Pancreas (tissue), 10 donors: ENCODE measurements around the gene SLC4A5. TPM values are rescaled to one million over a fixed set of nuclear protein-coding genes. Genes with fewer than 3 reads are reported as not detected.
A peak's percentile ranks its signal among the peaks of the same experiment; 100 is the strongest.

Source experiments
- ATAC-seq, 4 donors: fragments of 200-7000 bp; cut with Tn5 transposase; one replicate each; pipeline versions ENCODE4 v1.8.0 to v1.9.1; 2020; ENCODE audit warnings: mild to moderate bottlenecking in 4 of 4, moderate library complexity in 4 of 4
- DNase-seq, 6 donors: peaks; one replicate each; pipeline ENCODE4 v3.0.0-alpha.2; 2020
- FAIRE-seq: peaks from 2 replicates; lab custom pipeline; 2012; peaks lifted over from hg19 to GRCh38; lab: Jason Lieb, UNC
- H3K27ac ChIP-seq, 4 donors: fragments of 200-600 bp; sonication (generic); 1 replicate in 3 of 4; 2 replicates in 1 of 4; pipeline versions ENCODE4 v1.5.0 to v1.8.0; 2020
- H3K27me3 ChIP-seq, 4 donors: fragments of 200-600 bp; one replicate each; pipeline ENCODE4 v1.8.0; 2021
- H3K36me3 ChIP-seq, 3 donors: fragments of 200-600 bp; sonication (generic) in 1 of 3; one replicate each; pipeline versions ENCODE4 v1.5.0 to v1.8.0; 2020 to 2021
- H3K4me1 ChIP-seq, 3 donors: fragments of 200-600 bp; one replicate each; pipeline ENCODE4 v1.8.0; 2021
- H3K4me3 ChIP-seq, 4 donors: fragments of 200-600 bp; sonication (generic) in 2 of 4; one replicate each; pipeline versions ENCODE4 v1.5.0 to v1.8.0; 2020 to 2021
- H3K9me3 ChIP-seq, 4 donors: fragments of 200-600 bp; one replicate each; pipeline ENCODE4 v1.8.0; 2021
- WGBS, 2 donors: extraction: QIAGEN DNeasy Blood & Tissue Kit; methylation state at CpG; one replicate each; pipeline ENCODE4 v1.1.7; 2013; 5-methylcytosine and 5-hydroxymethylcytosine counted together
- intact Hi-C, 3 donors: fragments of 100-400 bp; cut with DNase I; formaldehyde crosslinking; loops; one replicate each; pipeline versions ENCODE4 v1.11.1 to v1.14.2; 2022
- polyA plus RNA-seq, 2 donors: library from polyadenylated mRNA; stranded (reverse); fragments of 200-250 nt; gene quantifications; one replicate each; pipeline ENCODE4 v1.2.3, GENCODE V29; 2013
- total RNA-seq, 6 donors: library from RNA; stranded (reverse); fragmentation: NEBNext Ultra II Directional in 4 of 6; extraction: Animal tissue kit (Norgen Biotek cat#: 25700) in 4 of 6; gene quantifications; one replicate each; pipeline versions ENCODE4 v1.2.1 to v1.2.4, GENCODE V29; 2021 to 2023
- TF ChIP-seq, protein P1 (sequence below), 4 donors: fragments of 200-600 bp; sonication (generic) in 3 of 4; IDR thresholded peaks; one replicate each; pipeline versions ENCODE4 v1.5.0 to v1.8.0; 2021; ENCODE audit warnings: antibody characterized with exemption in 4 of 4
- donor health status: healthy with polysubstance abuse.
- donor health status: DM: no; HTN: no; CAD: no; lungs with moderate emphysema.
- donor health status: DM: no; HTN: no; CAD: no.
- donor health status: control.
- donor health status: control.
- donor health status: Bipolar disorder and iron deficiency.
- donor health status: DM: yes; HTN: yes; CAD: no.
- donor health status: DM: no; HTN: no; CAD: no.
- donor health status: DM: no; HTN: no; CAD: no.
- donor health status: DM: yes; HTN: yes; CAD: no.

Gene SLC4A5
- total and polyA plus RNA-seq, 8 donors, result 0.60 to 2.2 (median 1.4) TPM

DNA sequence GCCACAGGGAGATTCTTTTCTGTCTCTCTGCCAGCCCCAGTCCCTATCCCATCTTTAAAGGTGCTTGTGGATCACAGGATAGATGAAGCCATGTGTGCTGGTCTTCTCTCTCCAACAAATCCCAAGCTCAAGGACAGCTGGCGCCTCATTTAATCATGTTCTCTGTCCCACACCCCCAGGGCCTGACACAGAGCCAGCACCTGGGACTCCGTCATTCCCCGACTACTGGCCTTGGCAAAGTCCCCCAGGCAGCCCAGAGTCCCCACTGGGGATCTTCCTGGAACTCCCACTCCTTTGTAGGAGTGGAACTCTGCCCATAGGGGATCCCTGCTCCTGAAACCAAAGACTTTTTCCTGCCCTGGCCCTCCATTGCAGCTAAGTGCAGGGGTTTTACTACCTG lies 84.0 kb downstream of the SLC4A5 start:
- H3K27ac ChIP-seq, result no peak overlapping the region
- intact Hi-C loops, result no loop called here
- H3K36me3 ChIP-seq, result no peaks in the 10 kb centered on the region
- TF ChIP-seq, protein P1, sequence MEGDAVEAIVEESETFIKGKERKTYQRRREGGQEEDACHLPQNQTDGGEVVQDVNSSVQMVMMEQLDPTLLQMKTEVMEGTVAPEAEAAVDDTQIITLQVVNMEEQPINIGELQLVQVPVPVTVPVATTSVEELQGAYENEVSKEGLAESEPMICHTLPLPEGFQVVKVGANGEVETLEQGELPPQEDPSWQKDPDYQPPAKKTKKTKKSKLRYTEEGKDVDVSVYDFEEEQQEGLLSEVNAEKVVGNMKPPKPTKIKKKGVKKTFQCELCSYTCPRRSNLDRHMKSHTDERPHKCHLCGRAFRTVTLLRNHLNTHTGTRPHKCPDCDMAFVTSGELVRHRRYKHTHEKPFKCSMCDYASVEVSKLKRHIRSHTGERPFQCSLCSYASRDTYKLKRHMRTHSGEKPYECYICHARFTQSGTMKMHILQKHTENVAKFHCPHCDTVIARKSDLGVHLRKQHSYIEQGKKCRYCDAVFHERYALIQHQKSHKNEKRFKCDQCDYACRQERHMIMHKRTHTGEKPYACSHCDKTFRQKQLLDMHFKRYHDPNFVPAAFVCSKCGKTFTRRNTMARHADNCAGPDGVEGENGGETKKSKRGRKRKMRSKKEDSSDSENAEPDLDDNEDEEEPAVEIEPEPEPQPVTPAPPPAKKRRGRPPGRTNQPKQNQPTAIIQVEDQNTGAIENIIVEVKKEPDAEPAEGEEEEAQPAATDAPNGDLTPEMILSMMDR (IDR thresholded peaks at IDR 0.05), result no peak
- no peaks in the 10 kb centered on the region for H3K9me3 ChIP-seq
- no peak overlapping the region for H3K4me3 ChIP-seq
- FAIRE-seq (no peak), DNase-seq (peak in 1 of 6 donors; percentile 19), ATAC-seq (peak in 1 of 4 donors; percentile 56)
- WGBS, 2 donors, result 56 to 66% methylated on average over 3 of the region's 3 CpGs
- no peaks in the 10 kb centered on the region for H3K27me3 ChIP-seq
- H3K4me1 ChIP-seq, result no peaks in the 10 kb centered on the region

DNA sequence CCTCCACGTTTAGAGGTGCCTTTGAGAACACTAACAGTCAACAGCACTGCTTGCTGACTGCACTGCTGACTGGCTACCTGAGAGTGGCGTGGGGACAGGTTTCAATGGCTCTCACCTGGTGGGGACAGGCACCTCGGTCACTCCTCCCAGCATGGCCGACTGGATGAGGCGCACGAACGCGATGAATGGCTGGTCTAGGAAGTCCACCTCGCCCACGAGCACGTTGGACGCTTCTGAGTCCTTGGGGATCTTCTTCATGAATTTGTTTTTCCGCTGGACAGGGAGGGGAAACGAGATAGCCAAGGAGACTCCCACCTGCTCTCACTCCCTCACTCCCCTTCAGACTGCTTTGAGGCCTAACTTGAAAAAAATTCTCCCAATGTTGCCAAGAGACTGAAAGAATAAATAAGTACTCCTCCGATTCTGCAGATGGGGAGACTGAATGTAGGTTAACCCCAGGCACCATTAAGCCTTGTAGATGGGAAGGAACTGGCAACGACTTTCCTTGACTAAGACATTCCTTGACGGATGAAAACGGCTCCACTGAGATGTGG lies 87.5 kb downstream of the SLC4A5 start:
- FAIRE-seq, result no peak
- intact Hi-C loops, result no loop called here
- Histone ChIP-seq H3K27ac (no peak overlapping the region), H3K4me1 (no peaks in the 10 kb centered on the region), H3K36me3 (no peaks in the 10 kb centered on the region), H3K4me3 (no peak overlapping the region), H3K27me3 (no peaks in the 10 kb centered on the region), H3K9me3 (no peaks in the 10 kb centered on the region)
- TF ChIP-seq, protein P1 (IDR thresholded peaks at IDR 0.05), result no peak
- no peak for ATAC-seq
- 76 to 84% methylated on average over 18 of the region's 18 CpGs for WGBS, 2 donors
- no peak for DNase-seq

DNA sequence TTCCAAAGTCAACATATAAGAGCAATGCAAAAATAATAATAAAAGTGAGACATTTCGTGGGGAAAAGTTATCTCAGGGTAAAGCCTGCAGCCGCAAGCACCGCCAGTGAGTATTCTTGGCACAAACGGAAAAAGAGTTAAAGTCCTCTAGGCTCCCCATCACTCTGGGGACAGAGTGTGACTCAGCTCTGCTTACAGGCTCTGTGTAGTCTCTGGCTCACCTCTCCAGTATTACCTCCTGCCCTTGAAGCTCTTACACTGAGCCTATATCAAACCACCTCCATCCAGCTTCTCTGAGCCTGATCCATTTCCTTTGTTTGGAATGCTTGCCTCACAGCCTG lies 89.3 kb downstream of the SLC4A5 start:
- Histone ChIP-seq H3K4me3 (no peak overlapping the region), H3K4me1 (no peaks in the 10 kb centered on the region), H3K27me3 (no peaks in the 10 kb centered on the region), H3K9me3 (no peaks in the 10 kb centered on the region), H3K36me3 (no peaks in the 10 kb centered on the region), H3K27ac (no peak overlapping the region)
- DNase-seq, result no peak
- no peak for ATAC-seq
- FAIRE-seq, result no peak
- TF ChIP-seq, protein P1 (IDR thresholded peaks at IDR 0.05), result no peak
- intact Hi-C loops, result no loop called here
- 71 to 77% methylated on average over 4 of the region's 4 CpGs for WGBS, 2 donors

- H3K27me3 ChIP-seq, result no peaks in the 10 kb centered on the region
- 53 to 67% methylated on average over 7 of the region's 7 CpGs for WGBS, 2 donors
- no peak overlapping the region for H3K4me3 ChIP-seq
- ATAC-seq (no peak), FAIRE-seq (no peak), DNase-seq (no peak)
- no peaks in the 10 kb centered on the region for H3K4me1 ChIP-seq
- TF ChIP-seq, protein P1 (IDR thresholded peaks at IDR 0.05), result no peak
- intact Hi-C loops, result no loop called here
- H3K27ac ChIP-seq, result no peak overlapping the region
- no peaks in the 10 kb centered on the region for H3K9me3 ChIP-seq
- H3K36me3 ChIP-seq, result no peaks in the 10 kb centered on the region
These were observed 89.8 kb downstream of the SLC4A5 start for GRCh38 chr2:74253306-74253970.

DNA sequence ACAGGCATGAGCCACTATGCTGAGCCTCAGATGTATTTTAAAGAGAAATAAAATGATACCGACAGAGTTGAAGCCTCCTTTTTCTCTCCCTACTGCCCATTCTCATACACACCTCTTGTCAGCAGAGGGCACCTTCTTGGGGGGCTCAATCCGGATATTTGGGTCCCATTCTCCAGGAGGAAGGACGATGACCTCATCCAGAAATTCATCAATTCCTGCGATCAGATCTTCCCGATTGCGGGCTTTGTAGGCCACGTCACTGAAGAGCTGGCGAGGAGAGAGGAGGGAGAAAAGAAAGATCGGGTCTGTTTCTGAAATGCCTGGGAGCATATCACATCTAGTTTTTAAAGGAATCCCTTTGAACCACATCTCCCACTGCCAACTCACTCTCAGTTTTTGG lies 90.4 kb downstream of the SLC4A5 start:
- no peak overlapping the region for H3K27ac ChIP-seq
- no peaks in the 10 kb centered on the region for H3K36me3 ChIP-seq
- no peaks in the 10 kb centered on the region for H3K4me1 ChIP-seq
- DNase-seq (no peak), FAIRE-seq (no peak), ATAC-seq (no peak)
- no peak overlapping the region for H3K4me3 ChIP-seq
- WGBS, 2 donors, result 69 to 79% methylated on average over 9 of the region's 9 CpGs
- intact Hi-C loops, result no loop called here
- H3K9me3 ChIP-seq, result no peaks in the 10 kb centered on the region
- H3K27me3 ChIP-seq, result no peaks in the 10 kb centered on the region
- TF ChIP-seq, protein P1 (IDR thresholded peaks at IDR 0.05), result no peak
